ENCODE measurements around the gene BUB3. TPM values are rescaled to one million over a fixed set of nuclear protein-coding genes. Genes with fewer than 3 reads are reported as not detected.

The BUB3 gene
- total and polyA plus RNA-seq, 2 experiments from 2014 or later, result 243 to 272 TPM

- H3F3A ChIP-seq (replicated peaks; ENCODE audit: low read depth), result peaks cover 46% of the 10 kb centered on the region
- H2AFZ ChIP-seq, result peak overlapping the region; percentile 90
- DNase-seq (ENCODE audit: low spot score), result no peak
- no peak overlapping the region for H3K27ac ChIP-seq (ENCODE audit: low read depth)
- peaks cover 79% of the 10 kb centered on the region for H3K27me3 Mint-ChIP-seq (ENCODE audit: insufficient read depth, low read depth, poor library complexity)
- TF ChIP-seq EZH2 (IDR thresholded peaks at IDR 0.05; ENCODE audit: low read depth, unreplicated experiment), result peak; percentile 97
- TF ChIP-seq EZH2phosphoT487 (IDR thresholded peaks at IDR 0.05; ENCODE audit: unreplicated experiment), result no peak
- H3K4me3 ChIP-seq, result peak overlapping the region; percentile 60
- peak overlapping the region; percentile 70 for H3K4me3 Mint-ChIP-seq
- peak overlapping the region; percentile 83 for H3K4me2 ChIP-seq
- no peaks in the 10 kb centered on the region for H3K9me2 ChIP-seq (ENCODE audit: insufficient read depth)
- peaks cover 62% of the 10 kb centered on the region for H3K4me1 Mint-ChIP-seq
- H3K9me3 Mint-ChIP-seq, result peaks cover 5% of the 10 kb centered on the region; the same call in 2 of the 3 replicates
- ATAC-seq, result no peak
- peaks cover 89% of the 10 kb centered on the region for H3K27me3 ChIP-seq (ENCODE audit: insufficient read depth)
- no peaks in the 10 kb centered on the region for H3K36me3 ChIP-seq (ENCODE audit: insufficient read depth)
- no peaks in the 10 kb centered on the region for H3K79me2 ChIP-seq (replicated peaks; ENCODE audit: insufficient read depth)
- peaks cover 15% of the 10 kb centered on the region for H3K36me3 Mint-ChIP-seq (ENCODE audit: low read depth)
- peaks cover 68% of the 10 kb centered on the region for H3K4me1 ChIP-seq (ENCODE audit: insufficient read depth)
- no peak overlapping the region for H3K27ac Mint-ChIP-seq
- H4K20me1 ChIP-seq (replicated peaks; ENCODE audit: insufficient read depth), result peaks cover 8% of the 10 kb centered on the region; the same call in 1 of the 2 replicates
Measured at GRCh38 chr10:123149162-123149567, 5.0 kb upstream of the BUB3 start.

- Histone ChIP-seq H4K20me1 (replicated peaks; ENCODE audit: insufficient read depth) (0 out of 2 replicates have a peak, but pooled peaks cover 3% of the 10 kb centered on the region), H3K4me1 (ENCODE audit: insufficient read depth) (peaks cover 63% of the 10 kb centered on the region), H3K27ac (ENCODE audit: low read depth) (no peak overlapping the region), H3K4me3 (peak overlapping the region; percentile 60), H3K9me2 (ENCODE audit: insufficient read depth) (no peaks in the 10 kb centered on the region), H3K27me3 (ENCODE audit: insufficient read depth) (peaks cover 83% of the 10 kb centered on the region), H3K36me3 (ENCODE audit: insufficient read depth) (no peaks in the 10 kb centered on the region), H3F3A (replicated peaks; ENCODE audit: low read depth) (peaks cover 43% of the 10 kb centered on the region), H3K4me2 (peak overlapping the region; percentile 83), H2AFZ (peak overlapping the region; percentile 90; the same call in 1 of the 2 replicates), H3K79me2 (replicated peaks; ENCODE audit: insufficient read depth) (peaks cover 4% of the 10 kb centered on the region)
- H3K4me3 Mint-ChIP-seq, result peak overlapping the region; percentile 70
- H3K4me1 Mint-ChIP-seq, result peaks cover 56% of the 10 kb centered on the region
- H3K27me3 Mint-ChIP-seq (ENCODE audit: insufficient read depth, low read depth, poor library complexity), result peaks cover 75% of the 10 kb centered on the region
- peak; percentile 56 for DNase-seq (ENCODE audit: low spot score)
- ATAC-seq, result no peak; the same call in 1 of the 3 replicates
- peaks cover 17% of the 10 kb centered on the region for H3K36me3 Mint-ChIP-seq (ENCODE audit: low read depth)
- H3K9me3 Mint-ChIP-seq, result peaks cover 5% of the 10 kb centered on the region; the same call in 2 of the 3 replicates
- no peak overlapping the region for H3K27ac Mint-ChIP-seq
- no peak for TF ChIP-seq ETS1 (IDR thresholded peaks at IDR 0.05)
- TF ChIP-seq JUNB (IDR thresholded peaks at IDR 0.05; ENCODE audit: unreplicated experiment), result no peak
- no peak for TF ChIP-seq NANOG (IDR thresholded peaks at IDR 0.05; ENCODE audit: borderline replicate concordance)
- peak; percentile 29 for TF ChIP-seq EZH2 (IDR thresholded peaks at IDR 0.05; ENCODE audit: low read depth, unreplicated experiment)
- no peak for TF ChIP-seq ZNF331 (CRISPR knock-in tag; IDR thresholded peaks at IDR 0.05; ENCODE audit: low read depth)
- no peak for TF ChIP-seq CREB1 (CRISPR knock-in tag; IDR thresholded peaks at IDR 0.05; ENCODE audit: low read depth)
- no peak for TF ChIP-seq STAT1 (IDR thresholded peaks at IDR 0.05; ENCODE audit: unreplicated experiment)
- TF ChIP-seq CTCF (conservative IDR thresholded peaks at IDR 0.05; ENCODE audit: low read depth in 2 of 2), result no peak
- TF ChIP-seq REST (IDR thresholded peaks at IDR 0.05; ENCODE audit: unreplicated experiment), result no peak
Measured at GRCh38 chr10:123149568-123150270, 4.5 kb upstream of the BUB3 start.
